ENCODE measurements around the gene FAM117A.
"Not testable (repeated sequence)": the region's sequence is repeated elsewhere in the genome, so short reads cannot be mapped to it uniquely, and the experiment has no call there.

The FAM117A gene

DNA sequence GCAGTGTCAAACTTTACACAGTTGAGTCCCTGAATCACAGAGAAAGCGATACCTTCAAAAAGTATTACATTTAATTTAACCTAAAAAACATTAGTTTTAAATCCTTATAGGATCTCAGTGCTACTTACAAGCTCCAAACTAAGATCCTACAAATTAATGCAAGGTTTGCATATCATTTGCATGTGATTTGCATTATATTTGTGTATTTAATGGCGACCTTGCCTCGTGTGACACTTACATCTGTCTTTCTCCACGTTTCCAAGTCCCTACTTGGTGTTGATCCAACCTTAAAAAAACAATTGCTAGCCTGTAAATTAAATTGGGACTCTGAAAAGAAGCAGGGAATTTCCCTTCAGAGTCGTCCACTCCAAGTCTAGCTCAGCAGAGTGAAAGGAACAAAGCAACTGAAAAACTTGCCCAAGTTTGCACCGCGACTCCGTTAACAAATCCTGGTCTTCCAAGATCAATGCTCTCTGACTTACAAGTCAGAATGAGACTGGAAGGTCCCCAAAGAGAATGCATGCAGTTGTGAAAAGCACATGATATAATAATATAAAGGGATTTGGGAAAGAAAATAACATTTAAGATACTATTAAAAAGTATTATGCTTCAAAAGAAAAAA lies 739 bp upstream of the FAM117A start:
- no peak for DNase-seq (ENCODE audit: low read depth, low spot score)

DNA sequence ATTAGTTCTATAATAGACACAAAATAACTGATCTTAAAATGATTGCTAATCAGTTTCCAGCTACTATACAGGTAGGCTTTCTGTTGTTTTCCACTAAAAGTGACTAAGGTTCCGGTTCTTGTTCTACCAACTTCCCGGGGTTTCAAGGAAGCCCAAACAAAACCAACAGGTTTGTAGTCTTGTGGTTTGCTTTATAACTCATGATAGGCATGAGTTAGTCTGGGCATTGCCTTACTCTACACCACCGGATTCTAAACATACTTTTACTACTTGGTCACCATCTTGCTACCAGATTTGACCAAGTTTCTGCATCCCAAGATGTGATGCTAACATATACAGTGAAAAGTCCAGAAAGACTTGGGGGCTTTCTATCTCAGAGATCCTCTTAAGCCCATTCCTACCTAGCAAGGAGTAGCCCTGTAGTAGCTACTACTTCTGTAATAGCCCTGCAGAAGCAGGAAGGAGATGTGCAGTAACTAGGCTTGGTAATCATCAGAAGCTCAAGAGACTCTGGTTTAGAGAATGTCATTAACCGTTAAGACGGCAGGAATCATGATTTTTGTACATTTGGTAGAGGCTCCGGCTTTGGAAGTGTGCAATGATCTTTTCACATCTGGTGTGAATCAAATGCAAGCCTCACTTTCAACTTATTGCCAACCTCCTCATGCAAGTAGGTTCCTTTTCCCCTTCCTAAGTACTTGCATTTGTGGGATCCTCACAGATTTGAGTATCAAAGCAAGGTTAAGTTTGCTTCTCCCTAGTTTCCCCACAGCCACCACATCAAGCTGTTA lies 1.6 kb downstream of the FAM117A start:
- no peak for DNase-seq (ENCODE audit: low read depth, low spot score)

DNA sequence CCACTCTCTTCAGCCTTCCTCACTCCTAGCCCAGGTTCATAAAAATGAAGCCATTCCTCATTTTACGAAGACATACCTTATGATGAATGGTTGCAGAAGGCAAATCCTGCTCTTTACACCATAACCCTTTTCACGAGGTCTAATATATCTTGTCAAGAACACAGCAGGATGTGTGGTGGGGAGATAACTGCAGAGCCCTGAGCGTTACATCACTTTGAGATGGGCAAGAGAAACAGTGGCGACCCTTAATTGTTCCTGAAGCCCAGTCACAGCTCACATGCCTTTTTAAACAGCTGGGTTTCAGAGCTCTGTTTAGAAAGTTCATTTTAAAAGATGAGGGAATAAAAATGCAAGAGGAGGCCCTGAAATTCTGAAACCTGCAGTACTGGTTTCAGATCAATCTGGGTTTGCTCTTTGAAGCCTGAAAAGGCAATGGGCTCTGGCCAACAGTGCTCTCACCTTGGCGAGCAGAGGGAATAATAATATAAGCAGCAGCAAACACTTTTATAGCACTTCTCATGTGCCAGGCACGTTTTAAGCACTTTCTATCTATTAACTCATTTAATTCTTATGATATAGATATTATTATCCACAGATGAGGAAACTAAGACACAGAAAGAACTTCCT lies 2.9 kb downstream of the FAM117A start:
- no peak for DNase-seq (ENCODE audit: low read depth, low spot score)

DNA sequence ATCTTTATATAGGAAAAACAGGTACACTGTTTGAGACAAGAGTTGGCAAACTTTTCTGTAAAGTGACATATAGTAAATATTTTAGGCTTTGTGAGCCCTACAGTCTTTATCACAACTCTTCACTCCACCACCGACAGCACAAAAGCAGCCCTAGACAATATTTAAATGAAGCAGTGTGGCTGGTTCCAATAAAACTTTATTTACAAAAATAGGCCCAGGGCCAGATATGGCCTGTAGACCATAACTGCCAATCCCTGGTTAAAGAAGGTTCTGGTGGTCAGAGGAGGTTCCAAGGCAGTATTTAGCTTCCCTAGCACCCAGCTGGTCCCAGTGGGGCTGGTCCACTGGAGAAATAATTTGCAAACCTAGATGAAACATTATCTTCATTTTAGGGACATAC lies 3.6 kb downstream of the FAM117A start:
- no peak for DNase-seq (ENCODE audit: low read depth, low spot score)

DNA sequence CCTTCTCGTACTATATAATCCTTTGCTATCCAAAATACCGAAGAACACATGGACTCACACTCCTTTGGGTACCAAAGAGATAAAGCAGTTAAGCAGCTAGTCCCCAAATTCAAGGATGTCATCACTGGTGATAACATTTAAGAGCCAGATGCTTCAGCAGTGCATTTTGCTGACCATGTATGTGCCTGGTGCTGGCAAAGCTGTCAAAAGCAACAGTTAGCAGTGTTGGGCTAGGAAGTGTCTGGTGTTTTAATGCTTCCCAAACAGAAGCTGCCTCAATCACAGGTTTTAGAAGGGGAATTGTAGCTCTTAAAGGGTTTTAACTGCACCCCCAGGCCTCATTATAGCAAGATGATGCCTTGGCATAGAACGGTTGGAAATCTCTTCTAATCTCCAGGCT lies 4.7 kb downstream of the FAM117A start:
- DNase-seq (ENCODE audit: low read depth, low spot score) = no peak

DNA sequence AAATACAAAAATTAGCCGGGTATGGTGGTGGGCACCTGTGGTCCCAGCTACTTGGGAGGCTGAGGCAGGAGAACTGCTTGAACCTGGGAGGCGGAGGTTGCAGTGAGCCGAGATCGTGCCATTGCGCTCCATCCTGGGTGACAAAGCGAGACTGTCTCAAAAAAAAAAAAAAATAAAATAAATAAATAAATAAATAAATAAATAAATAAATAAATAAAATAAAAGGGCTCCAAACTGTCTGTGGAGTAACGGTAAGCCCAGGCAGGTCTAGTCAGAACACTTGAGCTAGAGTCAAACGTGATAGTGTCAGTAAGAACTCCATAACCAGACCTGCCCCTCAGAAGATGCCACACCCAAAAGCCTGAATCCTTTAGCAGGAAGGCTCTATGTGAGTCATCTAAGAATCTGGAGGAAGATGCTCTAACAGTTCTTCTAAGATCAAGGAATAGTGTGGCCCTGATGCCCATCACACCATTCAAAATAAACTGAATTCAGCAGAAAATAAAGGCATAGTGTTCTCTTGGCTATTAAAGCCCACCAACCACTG lies 5.4 kb downstream of the FAM117A start:
- DNase-seq (ENCODE audit: low read depth, low spot score) = not testable (repeated sequence)

DNA sequence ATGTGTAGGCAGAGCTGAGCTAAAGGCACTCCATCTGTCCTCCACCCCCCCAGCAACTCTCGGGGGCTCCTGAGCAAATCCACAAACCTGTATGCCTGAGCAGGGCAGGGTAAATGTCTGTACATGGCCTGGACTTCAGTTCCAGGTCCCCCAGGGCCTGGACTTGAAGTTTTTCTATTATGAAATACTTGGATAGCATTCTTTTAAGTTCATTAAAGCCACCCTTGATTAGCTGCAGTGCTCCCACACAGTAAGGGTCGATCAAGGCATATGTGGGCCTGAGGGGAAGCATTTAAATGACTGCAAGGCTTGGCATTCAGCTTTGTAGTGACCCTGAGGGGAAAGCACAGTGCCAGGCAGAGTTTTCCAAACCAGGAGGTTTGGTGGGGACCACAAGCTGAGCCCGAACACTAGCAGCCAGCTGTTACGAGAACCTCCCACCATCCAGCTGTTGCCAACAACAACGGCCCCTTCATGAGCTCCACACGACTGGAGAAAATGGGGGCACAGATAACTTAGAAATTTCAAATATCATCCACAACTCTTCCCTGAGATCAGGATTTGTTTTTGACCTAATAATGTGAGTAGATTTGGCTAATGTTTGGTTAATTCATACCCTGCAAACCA lies 6.7 kb downstream of the FAM117A start:
- no peak for DNase-seq (ENCODE audit: low read depth, low spot score)

DNA sequence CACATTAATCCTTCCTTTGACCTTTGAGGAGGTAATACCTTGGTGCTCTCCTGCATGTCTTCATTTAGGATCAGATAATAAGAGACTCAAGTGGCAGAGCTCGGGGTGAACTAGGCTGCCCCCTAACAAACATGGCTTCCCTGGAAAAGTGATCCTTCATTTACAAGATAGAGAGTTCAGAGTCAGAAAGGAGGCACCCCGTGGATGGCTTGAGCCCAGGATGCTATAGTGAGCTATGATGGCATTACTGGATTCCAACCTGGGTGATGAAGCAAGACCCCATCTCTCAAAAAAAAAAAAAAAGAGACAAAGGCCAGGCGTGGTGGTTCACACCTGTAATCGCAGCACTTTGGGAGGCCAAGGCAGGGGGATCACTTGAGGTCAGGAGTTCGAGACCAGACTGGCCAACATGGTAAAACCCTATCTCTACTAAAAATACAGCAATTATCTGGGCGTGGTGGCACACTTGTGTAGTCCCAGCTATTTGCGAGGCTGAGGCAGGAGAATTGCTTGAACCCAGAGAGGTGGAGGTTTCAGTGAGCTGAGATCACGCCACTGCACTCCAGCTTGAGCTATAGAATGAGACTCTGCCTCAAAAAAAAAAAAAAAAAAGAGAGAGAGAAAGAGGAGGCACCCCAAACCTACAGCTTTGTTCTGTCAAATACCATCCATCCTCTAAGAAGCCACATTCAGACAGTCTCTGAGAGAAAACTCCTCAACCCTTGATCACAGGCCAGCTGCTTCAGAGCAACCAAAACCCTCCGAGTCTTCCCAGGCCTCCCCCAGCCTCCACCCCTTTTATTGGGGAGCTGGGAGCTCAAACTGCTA lies 7.4 kb downstream of the FAM117A start:
- no peak for DNase-seq (ENCODE audit: low read depth, low spot score)

DNA sequence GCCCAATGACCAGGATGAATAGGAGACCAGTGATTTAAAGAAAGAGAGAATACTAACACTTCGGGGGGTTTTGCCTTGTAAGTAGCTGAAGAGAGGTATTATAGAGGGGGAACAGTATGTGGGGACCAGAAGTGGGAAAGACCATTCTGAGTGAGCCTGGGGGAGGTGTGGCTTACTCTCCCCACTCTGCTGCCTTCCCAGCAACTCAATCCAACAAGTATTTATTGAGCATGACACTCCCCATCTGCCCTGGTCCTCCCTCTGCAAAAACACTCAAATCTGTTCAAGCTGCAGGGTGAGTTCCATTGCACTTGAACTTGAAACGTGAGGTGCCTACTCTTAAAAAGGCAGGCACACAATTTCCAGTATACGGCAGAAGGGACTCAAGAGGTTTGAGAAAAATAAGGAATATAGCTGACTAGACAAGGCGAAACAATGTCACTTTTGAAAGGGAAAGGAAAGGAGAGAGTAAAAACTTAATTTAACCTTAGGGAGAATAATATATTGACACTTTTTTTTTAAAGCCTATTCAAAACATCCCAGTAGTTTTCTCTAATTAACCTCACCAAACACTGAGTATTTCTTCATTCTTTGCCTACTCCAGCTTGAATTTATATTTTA lies 8.2 kb downstream of the FAM117A start:
- DNase-seq (ENCODE audit: low read depth, low spot score) = no peak

DNA sequence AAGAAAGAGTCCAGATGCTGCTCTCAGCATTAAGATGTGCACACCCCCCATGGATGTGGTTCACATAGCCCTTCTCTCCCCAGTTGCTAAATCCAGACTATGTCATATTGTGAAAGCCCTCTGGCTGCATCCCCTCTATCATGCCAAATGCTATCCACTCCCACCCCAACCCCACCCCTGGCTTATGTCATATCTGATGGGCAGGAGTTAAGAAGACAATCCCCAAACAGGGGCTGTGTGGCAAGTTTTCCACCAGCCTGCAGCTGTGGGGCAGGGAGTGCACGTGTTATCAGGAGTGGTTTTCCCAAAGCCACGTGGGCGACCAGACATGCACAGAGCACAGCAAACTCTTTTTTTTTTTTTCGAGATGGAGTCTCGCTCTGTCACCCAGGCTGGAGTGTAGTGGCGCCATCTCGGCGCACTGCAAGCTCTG lies 10.0 kb downstream of the FAM117A start:
- DNase-seq (ENCODE audit: low read depth, low spot score) = no peak

DNA sequence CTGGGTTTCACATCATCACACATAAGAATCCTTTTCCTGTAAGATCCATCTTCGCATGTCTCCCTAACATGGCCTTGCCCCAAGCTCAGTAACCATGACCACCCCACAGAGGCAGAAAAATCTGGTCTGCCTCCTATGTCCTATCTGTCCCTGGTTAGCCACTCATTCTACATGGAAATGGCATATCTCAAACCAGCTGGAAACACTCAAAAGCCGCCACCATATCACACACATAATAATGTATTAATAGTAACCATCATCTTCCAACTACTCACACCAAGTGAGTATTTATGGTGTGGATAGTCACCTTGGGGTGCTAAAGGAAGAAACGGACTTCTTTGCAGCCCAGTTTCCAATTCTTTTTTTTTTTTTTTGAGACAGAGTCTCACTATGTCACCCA lies 11.4 kb downstream of the FAM117A start:
- no peak for DNase-seq (ENCODE audit: low read depth, low spot score)

DNA sequence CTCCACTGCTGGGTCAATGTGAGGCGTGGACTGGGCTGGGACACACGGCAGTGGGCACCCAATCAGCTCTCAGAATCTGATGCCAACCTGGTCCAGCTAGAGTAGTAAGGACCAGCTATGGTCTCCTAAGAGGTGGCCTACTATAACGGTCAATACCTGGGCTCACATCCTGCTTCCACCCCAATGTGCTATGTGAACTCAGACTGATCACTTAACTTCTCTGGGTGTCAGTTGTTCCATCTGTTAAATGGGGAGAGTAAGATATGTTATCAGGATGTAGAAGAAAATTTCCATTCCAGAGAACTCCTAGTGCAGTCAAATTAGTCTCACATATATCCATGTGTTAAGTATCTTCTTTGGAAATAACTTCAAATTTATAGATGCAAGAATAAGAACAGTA lies 14.2 kb downstream of the FAM117A start:
- no peak for DNase-seq (ENCODE audit: low read depth, low spot score)

DNA sequence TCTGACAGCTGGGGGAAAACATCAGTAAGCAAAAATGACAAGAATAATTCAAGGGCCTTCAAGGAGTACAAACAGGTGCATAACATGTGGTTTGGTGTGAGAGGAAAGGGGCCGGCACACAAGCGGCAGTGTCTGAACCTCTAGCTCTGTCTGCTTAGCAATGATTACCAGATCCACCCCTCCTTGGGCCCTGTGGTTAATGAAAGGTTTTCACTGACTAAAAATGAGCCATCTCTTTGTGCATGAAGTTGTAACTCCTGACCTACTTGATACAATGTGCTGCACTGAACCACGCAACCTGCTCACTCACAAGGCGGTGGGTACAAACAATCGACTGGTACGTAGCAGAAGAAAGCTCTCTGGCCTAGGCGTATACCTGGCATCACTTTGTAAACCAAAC lies 15.1 kb downstream of the FAM117A start:
- DNase-seq (ENCODE audit: low read depth, low spot score) = no peak

DNA sequence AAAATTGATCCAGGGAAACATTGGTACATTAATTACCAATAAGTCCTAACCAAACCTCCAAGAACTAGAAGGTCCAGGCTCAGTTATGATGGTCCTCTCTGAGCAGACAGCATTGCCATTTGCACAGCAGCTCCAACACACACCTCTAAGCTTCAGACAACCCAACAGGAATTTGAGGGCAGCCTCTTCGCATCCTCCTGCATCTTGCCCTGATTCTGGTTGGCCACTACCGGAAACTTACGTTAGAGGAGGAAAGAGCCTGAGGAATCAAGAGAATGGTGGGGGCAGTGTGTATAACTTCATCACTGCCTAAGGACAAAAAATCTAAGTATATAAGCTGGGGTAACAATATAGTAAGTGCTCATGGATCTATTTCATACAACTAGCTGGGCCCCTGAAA lies 15.7 kb downstream of the FAM117A start:
- DNase-seq (ENCODE audit: low read depth, low spot score) = no peak

DNA sequence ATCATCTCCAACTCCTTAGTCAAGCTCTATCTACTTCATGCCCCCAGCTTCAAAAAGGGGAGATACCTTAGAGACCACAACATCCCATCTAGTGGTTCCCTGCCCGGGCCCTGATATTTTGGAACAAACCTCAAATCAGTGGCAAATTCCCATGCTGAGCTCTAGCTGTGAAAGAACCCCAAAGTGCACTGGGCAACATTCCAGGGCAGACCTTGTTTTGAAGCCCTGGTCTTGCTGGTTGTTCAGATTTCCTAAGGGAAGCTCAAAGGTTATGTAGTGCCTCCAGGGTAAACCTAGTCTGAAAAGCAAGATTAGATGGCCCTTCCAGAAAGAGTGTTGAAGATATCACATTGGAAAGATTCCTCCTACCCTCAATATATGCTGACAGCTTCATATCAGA lies 16.3 kb downstream of the FAM117A start:
- no peak for DNase-seq (ENCODE audit: low read depth, low spot score)

DNA sequence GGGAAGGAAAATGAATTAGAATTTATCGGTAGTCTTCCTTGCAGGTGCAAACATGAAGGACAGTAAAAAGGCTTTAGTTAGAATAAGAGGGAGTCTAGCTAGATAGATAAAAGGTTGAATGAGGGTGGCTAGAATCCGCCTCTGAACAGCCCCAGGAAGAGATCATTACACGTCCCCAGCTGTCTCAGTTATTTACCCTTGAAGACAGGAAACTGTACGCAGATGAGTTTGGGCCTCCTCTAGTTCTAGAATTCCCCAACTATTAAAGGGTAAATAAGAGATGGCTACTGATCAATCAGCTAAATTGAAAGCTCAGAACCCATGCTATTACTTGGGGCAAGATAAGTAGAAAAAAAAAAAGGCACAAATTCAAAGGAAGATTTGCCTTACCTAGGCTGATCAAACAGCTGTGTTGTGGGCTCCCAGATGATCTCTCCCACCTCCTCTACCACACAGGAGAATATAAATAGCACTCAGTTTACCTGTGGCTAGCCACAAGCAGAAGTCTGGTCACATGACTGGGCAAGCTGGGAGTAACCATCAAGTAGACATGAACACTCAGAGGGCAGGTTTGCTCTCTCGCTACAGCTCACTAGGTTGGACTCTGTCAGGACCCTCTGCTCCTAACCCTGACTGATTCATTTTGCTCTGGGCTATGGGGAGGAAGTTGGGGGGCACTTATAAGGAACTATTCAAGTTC lies 17.0 kb downstream of the FAM117A start:
- no peak for DNase-seq (ENCODE audit: low read depth, low spot score)

DNA sequence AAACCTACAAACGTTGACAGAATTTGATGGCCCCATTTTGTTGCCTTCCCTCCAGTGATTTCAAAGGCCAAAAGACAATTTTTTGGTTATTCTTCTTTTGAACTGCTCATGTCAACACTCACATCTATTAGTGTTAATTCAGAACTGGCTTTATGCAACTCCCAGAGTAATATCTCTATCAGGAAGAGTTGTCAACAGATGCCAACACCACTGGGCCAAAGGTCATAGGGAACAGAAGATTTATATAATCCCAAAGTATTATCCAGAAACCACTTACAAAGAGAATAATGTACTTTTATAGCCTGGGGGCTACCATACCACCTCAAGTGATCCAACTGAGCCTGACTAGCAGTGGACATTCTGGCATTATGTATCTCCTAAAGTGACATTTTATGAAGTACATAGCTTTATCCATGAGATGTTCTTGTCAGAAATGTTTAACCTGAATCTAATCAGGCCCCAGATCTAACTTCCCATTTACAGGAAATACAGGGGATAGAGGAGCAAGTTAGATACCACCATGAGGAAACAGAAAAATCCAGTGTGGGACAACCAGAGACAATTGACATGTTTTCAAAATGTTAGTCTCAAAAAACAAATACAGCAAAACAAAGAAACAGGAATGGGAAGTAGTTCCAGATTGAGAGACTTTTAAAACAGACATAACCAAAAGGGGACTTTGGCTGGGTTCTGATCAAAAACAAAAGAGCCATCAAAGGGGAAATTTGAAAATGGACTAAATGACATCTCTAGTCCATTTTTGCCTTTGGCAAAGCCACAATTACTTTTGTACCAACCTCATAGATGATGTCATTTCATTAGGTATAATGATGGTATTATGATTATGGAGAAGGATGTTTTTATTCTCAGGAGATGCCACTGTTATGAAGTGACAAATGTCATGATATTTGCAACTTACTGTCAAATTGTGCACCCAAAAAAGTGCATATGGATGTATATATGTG lies 18.5 kb downstream of the FAM117A start:
- no peak for DNase-seq (ENCODE audit: low read depth, low spot score)

DNA sequence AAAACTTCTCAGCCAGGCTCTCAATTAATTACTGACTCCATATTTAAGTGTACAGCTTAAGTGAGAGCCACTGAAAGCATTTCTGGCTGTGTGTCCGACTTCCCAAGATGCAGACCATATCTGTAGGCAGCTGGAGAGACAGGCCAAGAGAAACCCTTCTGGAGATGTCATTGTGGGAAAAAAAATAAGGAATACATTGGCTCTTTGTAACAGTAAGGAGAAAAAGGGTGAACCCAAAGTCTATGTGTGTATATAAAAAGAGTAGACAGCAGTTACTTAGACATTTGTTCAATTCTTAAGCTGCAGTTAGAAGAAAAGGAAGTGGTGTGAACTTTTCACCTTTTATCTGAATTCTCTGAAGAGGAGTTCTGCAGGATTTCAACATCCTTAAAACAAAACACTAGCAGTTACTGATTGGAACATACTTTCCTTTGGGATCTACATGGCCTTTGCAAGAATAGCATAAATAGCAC lies 21.7 kb downstream of the FAM117A start:
- DNase-seq (ENCODE audit: low read depth, low spot score) = no peak

DNA sequence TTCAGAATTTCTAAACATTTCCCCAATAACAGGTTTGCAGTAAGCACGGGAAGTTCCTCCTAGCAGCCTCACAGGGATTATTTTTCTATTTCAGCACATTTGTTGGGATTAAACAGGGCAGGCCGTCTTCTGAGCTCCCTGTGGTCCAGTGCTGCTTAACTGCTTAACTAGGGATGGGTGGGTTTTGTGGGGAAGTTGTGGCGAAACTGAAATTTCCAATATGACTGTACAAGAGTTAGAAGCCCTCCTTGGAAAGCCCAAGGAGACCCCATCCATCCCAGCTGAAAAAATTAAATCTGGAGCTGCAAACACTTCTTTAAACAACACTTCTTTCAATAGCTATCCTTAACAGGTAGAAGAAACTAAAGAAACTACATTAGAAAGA lies 22.2 kb downstream of the FAM117A start:
- no peak for DNase-seq (ENCODE audit: low read depth, low spot score)
